Measurements from ENCODE around the gene HBE1.
"Not testable (repeated sequence)": the region's sequence is repeated elsewhere in the genome, so short reads cannot be mapped to it uniquely, and the experiment has no call there.

The HBE1 gene

GRCh38 chr11:5252192-5252918 lies 17.4 kb downstream of the HBE1 start:
- DNase-seq: no peak

GRCh38 chr11:5251746-5252145 lies 18.0 kb downstream of the HBE1 start:
- DNase-seq: no peak

- DNase-seq: no peak
These were observed 19.1 kb downstream of the HBE1 start for GRCh38 chr11:5250543-5251204.

GRCh38 chr11:5249807-5250396 lies 19.8 kb downstream of the HBE1 start, which contains the start of gene HBG1:
TSS of gene HBG1 (minus strand) at chr11:5249857. CDS start at chr11:5249804, 53 bp downstream.
- DNase-seq: not testable (repeated sequence)

GRCh38 chr11:5248498-5248897 lies 21.2 kb downstream of the HBE1 start:
- DNase-seq: not testable (repeated sequence)

- no peak for DNase-seq
These were observed 22.1 kb downstream of the HBE1 start for GRCh38 chr11:5247472-5248192.

GRCh38 chr11:5246772-5247471 lies 22.8 kb downstream of the HBE1 start:
- DNase-seq: no peak

- no peak for DNase-seq
These were observed 24.6 kb downstream of the HBE1 start for GRCh38 chr11:5245155-5245554.

- DNase-seq: no peak
These were observed 25.9 kb downstream of the HBE1 start for GRCh38 chr11:5243816-5244180.

- DNase-seq: no peak
These were observed 26.6 kb downstream of the HBE1 start for GRCh38 chr11:5242933-5243815.

- DNase-seq: no peak
These were observed 27.5 kb downstream of the HBE1 start for GRCh38 chr11:5242208-5242607.

GRCh38 chr11:5241458-5241857 lies 28.3 kb downstream of the HBE1 start:
- DNase-seq: no peak

GRCh38 chr11:5240458-5240857 lies 29.3 kb downstream of the HBE1 start:
- DNase-seq: no peak

- no peak for DNase-seq
These were observed 29.7 kb downstream of the HBE1 start for GRCh38 chr11:5240056-5240455.

- DNase-seq: peak; percentile 30 to 61 (median 51)
These were observed 30.7 kb downstream of the HBE1 start for GRCh38 chr11:5239046-5239445.

- DNase-seq: peak; percentile 46 to 57 (median 50)
These were observed 31.3 kb downstream of the HBE1 start for GRCh38 chr11:5238486-5238885.

- DNase-seq: no peak
These were observed 32.3 kb downstream of the HBE1 start for GRCh38 chr11:5237420-5237819.

- no peak for DNase-seq
These were observed 34.2 kb downstream of the HBE1 start for GRCh38 chr11:5235364-5236095.

GRCh38 chr11:5234381-5234834 lies 35.3 kb downstream of the HBE1 start, which contains the start of gene HBD:
TSS of gene HBD (minus strand) at chr11:5234483. CDS start at chr11:5234433, 50 bp downstream.
- peak in 1 of 3 donors; percentile 5 for DNase-seq

GRCh38 chr11:5233307-5233706 lies 36.4 kb downstream of the HBE1 start:
- no peak for DNase-seq

- no peak for DNase-seq
These were observed 36.9 kb downstream of the HBE1 start for GRCh38 chr11:5232821-5233220.
